Transverse colon (tissue), 4 donors: ENCODE measurements around the gene CATSPER1.

Experiments used
- EP300 ChIP-seq: sonication (generic); formaldehyde crosslinking; IDR thresholded peaks from one replicate; pipeline ENCODE4 v1.6.1; 2017; ENCODE audit warnings: antibody characterized with exemption, low read depth
- POLR2A ChIP-seq: fragments of 450-650 bp; IDR thresholded peaks from one replicate; pipeline ENCODE4 v1.6.1; 2016; ENCODE audit warnings: antibody characterized with exemption, mild to moderate bottlenecking, moderate library complexity
- POLR2AphosphoS5 ChIP-seq, 3 donors: sonication (generic); formaldehyde crosslinking; IDR thresholded peaks; one replicate each; pipeline ENCODE4 v1.6.1; 2016; ENCODE audit warnings: antibody characterized with exemption in 3 of 3
- TF ChIP-seq, protein P1 (sequence below), 5 experiments: fragments of 200-600 bp in 3 of 5; fragments of 450-650 bp in 2 of 5; sonication (generic) in 3 of 5; IDR thresholded peaks; 1 replicate in 2 of 5; 2 replicates in 3 of 5; pipeline ENCODE4 v1.5.1; 2016 to 2017; ENCODE audit warnings: antibody characterized with exemption in 5 of 5, inconsistent platforms in 3 of 5, mild to moderate bottlenecking in 2 of 5, moderate library complexity in 1 of 5

- TF ChIP-seq, protein P1, sequence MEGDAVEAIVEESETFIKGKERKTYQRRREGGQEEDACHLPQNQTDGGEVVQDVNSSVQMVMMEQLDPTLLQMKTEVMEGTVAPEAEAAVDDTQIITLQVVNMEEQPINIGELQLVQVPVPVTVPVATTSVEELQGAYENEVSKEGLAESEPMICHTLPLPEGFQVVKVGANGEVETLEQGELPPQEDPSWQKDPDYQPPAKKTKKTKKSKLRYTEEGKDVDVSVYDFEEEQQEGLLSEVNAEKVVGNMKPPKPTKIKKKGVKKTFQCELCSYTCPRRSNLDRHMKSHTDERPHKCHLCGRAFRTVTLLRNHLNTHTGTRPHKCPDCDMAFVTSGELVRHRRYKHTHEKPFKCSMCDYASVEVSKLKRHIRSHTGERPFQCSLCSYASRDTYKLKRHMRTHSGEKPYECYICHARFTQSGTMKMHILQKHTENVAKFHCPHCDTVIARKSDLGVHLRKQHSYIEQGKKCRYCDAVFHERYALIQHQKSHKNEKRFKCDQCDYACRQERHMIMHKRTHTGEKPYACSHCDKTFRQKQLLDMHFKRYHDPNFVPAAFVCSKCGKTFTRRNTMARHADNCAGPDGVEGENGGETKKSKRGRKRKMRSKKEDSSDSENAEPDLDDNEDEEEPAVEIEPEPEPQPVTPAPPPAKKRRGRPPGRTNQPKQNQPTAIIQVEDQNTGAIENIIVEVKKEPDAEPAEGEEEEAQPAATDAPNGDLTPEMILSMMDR (IDR thresholded peaks at IDR 0.05), result no peak
- TF ChIP-seq EP300 (no peak), POLR2A (no peak), POLR2AphosphoS5 (IDR thresholded peaks at IDR 0.05) (no peak)
These were observed 9.5 kb upstream of the CATSPER1 start for GRCh38 chr11:66035653-66036333.
